ENCODE data around the gene HPCAL1. TPM values are rescaled to one million over a fixed set of nuclear protein-coding genes. Genes with fewer than 3 reads are reported as not detected.
A peak's percentile ranks its signal among the peaks of the same experiment; 100 is the strongest.

The HPCAL1 gene
- total and polyA plus RNA-seq, 2 experiments from 2014 or later = 8.3 to 25.4 TPM

DNA sequence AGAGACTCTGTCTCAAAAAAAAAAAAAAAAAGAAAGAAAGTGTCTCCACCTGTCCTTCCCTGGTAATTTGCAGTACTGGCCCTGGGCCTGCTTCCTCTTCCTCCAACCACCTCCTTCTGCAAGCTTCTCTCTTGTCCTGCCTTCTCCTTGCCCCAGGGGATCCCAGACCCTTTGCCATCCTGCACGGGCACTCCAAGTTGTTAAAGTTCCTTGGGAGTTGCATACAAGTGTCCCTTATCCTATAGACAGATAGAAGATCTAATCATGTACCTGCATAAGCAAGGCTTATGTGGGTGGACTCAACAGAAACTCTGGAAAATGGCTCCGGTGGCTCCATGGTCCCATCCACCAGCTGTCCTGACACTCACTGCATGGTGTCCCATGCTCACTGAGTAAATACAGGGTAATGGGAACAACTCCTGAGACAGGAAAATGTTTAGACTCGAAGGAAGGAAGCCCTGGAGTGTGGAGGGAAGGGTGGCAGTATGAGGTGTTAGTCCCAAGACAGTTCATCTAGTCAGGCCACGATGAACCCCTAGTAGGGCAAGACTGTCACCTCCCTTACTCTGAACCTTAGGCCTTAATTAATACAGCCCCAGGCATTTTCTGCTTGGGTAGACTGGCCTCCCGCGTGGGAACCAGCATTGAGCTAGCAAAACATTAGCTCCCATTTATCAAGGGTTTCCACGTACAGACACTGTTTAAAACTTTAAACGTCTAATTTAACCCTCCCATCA lies 128.3 kb downstream of the HPCAL1 start:
- no peak for TF ChIP-seq POLR2AphosphoS5 (IDR thresholded peaks at IDR 0.05; ENCODE audit: low read depth)
- no peak for TF ChIP-seq ZNF331 (CRISPR knock-in tag; IDR thresholded peaks at IDR 0.05; ENCODE audit: low read depth)
- no peak for TF ChIP-seq ZNF114 (CRISPR knock-in tag; IDR thresholded peaks at IDR 0.05)
- no peak for TF ChIP-seq NANOG (IDR thresholded peaks at IDR 0.05; ENCODE audit: borderline replicate concordance)
- no peak for TF ChIP-seq ETS1 (IDR thresholded peaks at IDR 0.05)
- no peak for TF ChIP-seq CREB1 (CRISPR knock-in tag; IDR thresholded peaks at IDR 0.05; ENCODE audit: low read depth)
- TF ChIP-seq, protein P1, sequence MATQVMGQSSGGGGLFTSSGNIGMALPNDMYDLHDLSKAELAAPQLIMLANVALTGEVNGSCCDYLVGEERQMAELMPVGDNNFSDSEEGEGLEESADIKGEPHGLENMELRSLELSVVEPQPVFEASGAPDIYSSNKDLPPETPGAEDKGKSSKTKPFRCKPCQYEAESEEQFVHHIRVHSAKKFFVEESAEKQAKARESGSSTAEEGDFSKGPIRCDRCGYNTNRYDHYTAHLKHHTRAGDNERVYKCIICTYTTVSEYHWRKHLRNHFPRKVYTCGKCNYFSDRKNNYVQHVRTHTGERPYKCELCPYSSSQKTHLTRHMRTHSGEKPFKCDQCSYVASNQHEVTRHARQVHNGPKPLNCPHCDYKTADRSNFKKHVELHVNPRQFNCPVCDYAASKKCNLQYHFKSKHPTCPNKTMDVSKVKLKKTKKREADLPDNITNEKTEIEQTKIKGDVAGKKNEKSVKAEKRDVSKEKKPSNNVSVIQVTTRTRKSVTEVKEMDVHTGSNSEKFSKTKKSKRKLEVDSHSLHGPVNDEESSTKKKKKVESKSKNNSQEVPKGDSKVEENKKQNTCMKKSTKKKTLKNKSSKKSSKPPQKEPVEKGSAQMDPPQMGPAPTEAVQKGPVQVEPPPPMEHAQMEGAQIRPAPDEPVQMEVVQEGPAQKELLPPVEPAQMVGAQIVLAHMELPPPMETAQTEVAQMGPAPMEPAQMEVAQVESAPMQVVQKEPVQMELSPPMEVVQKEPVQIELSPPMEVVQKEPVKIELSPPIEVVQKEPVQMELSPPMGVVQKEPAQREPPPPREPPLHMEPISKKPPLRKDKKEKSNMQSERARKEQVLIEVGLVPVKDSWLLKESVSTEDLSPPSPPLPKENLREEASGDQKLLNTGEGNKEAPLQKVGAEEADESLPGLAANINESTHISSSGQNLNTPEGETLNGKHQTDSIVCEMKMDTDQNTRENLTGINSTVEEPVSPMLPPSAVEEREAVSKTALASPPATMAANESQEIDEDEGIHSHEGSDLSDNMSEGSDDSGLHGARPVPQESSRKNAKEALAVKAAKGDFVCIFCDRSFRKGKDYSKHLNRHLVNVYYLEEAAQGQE (IDR thresholded peaks at IDR 0.05; ENCODE audit: unreplicated experiment) = no peak
- TF ChIP-seq STAT1 (IDR thresholded peaks at IDR 0.05; ENCODE audit: unreplicated experiment) = no peak
- TF ChIP-seq JUNB (IDR thresholded peaks at IDR 0.05; ENCODE audit: unreplicated experiment) = no peak
- TF ChIP-seq, protein P2, sequence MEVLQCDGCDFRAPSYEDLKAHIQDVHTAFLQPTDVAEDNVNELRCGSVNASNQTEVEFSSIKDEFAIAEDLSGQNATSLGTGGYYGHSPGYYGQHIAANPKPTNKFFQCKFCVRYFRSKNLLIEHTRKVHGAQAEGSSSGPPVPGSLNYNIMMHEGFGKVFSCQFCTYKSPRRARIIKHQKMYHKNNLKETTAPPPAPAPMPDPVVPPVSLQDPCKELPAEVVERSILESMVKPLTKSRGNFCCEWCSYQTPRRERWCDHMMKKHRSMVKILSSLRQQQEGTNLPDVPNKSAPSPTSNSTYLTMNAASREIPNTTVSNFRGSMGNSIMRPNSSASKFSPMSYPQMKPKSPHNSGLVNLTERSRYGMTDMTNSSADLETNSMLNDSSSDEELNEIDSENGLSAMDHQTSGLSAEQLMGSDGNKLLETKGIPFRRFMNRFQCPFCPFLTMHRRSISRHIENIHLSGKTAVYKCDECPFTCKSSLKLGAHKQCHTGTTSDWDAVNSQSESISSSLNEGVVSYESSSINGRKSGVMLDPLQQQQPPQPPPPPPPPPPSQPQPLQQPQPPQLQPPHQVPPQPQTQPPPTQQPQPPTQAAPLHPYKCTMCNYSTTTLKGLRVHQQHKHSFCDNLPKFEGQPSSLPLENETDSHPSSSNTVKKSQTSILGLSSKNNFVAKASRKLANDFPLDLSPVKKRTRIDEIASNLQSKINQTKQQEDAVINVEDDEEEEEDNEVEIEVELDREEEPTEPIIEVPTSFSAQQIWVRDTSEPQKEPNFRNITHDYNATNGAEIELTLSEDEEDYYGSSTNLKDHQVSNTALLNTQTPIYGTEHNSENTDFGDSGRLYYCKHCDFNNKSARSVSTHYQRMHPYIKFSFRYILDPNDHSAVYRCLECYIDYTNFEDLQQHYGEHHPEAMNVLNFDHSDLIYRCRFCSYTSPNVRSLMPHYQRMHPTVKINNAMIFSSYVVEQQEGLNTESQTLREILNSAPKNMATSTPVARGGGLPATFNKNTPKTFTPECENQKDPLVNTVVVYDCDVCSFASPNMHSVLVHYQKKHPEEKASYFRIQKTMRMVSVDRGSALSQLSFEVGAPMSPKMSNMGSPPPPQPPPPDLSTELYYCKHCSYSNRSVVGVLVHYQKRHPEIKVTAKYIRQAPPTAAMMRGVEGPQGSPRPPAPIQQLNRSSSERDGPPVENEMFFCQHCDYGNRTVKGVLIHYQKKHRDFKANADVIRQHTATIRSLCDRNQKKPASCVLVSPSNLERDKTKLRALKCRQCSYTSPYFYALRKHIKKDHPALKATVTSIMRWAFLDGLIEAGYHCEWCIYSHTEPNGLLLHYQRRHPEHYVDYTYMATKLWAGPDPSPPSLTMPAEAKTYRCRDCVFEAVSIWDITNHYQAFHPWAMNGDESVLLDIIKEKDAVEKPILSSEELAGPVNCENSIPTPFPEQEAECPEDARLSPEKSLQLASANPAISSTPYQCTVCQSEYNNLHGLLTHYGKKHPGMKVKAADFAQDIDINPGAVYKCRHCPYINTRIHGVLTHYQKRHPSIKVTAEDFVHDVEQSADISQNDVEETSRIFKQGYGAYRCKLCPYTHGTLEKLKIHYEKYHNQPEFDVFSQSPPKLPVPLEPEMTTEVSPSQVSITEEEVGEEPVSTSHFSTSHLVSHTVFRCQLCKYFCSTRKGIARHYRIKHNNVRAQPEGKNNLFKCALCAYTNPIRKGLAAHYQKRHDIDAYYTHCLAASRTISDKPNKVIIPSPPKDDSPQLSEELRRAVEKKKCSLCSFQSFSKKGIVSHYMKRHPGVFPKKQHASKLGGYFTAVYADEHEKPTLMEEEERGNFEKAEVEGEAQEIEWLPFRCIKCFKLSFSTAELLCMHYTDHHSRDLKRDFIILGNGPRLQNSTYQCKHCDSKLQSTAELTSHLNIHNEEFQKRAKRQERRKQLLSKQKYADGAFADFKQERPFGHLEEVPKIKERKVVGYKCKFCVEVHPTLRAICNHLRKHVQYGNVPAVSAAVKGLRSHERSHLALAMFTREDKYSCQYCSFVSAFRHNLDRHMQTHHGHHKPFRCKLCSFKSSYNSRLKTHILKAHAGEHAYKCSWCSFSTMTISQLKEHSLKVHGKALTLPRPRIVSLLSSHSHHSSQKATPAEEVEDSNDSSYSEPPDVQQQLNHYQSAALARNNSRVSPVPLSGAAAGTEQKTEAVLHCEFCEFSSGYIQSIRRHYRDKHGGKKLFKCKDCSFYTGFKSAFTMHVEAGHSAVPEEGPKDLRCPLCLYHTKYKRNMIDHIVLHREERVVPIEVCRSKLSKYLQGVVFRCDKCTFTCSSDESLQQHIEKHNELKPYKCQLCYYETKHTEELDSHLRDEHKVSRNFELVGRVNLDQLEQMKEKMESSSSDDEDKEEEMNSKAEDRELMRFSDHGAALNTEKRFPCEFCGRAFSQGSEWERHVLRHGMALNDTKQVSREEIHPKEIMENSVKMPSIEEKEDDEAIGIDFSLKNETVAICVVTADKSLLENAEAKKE (CRISPR knock-in tag; IDR thresholded peaks at IDR 0.05) = no peak
- TF ChIP-seq EZH2 (IDR thresholded peaks at IDR 0.05; ENCODE audit: low read depth, unreplicated experiment) = no peak
- TF ChIP-seq, protein P3, sequence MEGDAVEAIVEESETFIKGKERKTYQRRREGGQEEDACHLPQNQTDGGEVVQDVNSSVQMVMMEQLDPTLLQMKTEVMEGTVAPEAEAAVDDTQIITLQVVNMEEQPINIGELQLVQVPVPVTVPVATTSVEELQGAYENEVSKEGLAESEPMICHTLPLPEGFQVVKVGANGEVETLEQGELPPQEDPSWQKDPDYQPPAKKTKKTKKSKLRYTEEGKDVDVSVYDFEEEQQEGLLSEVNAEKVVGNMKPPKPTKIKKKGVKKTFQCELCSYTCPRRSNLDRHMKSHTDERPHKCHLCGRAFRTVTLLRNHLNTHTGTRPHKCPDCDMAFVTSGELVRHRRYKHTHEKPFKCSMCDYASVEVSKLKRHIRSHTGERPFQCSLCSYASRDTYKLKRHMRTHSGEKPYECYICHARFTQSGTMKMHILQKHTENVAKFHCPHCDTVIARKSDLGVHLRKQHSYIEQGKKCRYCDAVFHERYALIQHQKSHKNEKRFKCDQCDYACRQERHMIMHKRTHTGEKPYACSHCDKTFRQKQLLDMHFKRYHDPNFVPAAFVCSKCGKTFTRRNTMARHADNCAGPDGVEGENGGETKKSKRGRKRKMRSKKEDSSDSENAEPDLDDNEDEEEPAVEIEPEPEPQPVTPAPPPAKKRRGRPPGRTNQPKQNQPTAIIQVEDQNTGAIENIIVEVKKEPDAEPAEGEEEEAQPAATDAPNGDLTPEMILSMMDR (conservative IDR thresholded peaks at IDR 0.05; ENCODE audit: low read depth in 2 of 2) = no peak
- no peak for TF ChIP-seq EZH2phosphoT487 (IDR thresholded peaks at IDR 0.05; ENCODE audit: unreplicated experiment)
- no peaks in the 10 kb centered on the region for H3K79me2 ChIP-seq (replicated peaks; ENCODE audit: insufficient read depth)

More for the DNA sequence above, 128.3 kb downstream of the HPCAL1 start:
- no peak for DNase-seq (ENCODE audit: low spot score)
- no peaks in the 10 kb centered on the region for H3K9me3 Mint-ChIP-seq
- Histone ChIP-seq H3K27ac (ENCODE audit: low read depth) (no peak overlapping the region), H3K36me3 (ENCODE audit: insufficient read depth) (no peaks in the 10 kb centered on the region), H3K4me2 (peak overlapping the region; percentile 76; the same call in 1 of the 2 replicates), H3F3A (replicated peaks; ENCODE audit: low read depth) (no peaks in the 10 kb centered on the region), H2AFZ (no peak overlapping the region), H3K27me3 (ENCODE audit: insufficient read depth) (peaks cover 3% of the 10 kb centered on the region; the same call in 1 of the 2 replicates), H3K4me3 (peak overlapping the region; percentile 50; the same call in 1 of the 2 replicates), H3K9me2 (ENCODE audit: insufficient read depth) (no peaks in the 10 kb centered on the region), H3K4me1 (ENCODE audit: insufficient read depth) (no peaks in the 10 kb centered on the region), H4K20me1 (replicated peaks; ENCODE audit: insufficient read depth) (no peaks in the 10 kb centered on the region)
- H3K27me3 Mint-ChIP-seq (ENCODE audit: insufficient read depth, low read depth, poor library complexity) = peaks cover 19% of the 10 kb centered on the region
- no peaks in the 10 kb centered on the region for H3K36me3 Mint-ChIP-seq (ENCODE audit: low read depth)
- ATAC-seq = no peak
- H3K4me1 Mint-ChIP-seq = peaks cover 3% of the 10 kb centered on the region; the same call in 2 of the 3 replicates
- H3K4me3 Mint-ChIP-seq = no peak overlapping the region
- no peak overlapping the region; the same call in 1 of the 2 replicates for H3K27ac Mint-ChIP-seq

Measured in GM23338 (cell line).